Stimulated activated CD4-positive, alpha-beta T cell treated with anti-CD3 and anti-CD28 coated beads, Interleukin-1b, Interleukin-23, amount 100 ng/mL, for 4 hours (primary cell): Measurements from ENCODE around the gene OTULIN.

Source experiments
- DNase-seq, 2 donors: peaks; one replicate each; pipeline ENCODE4 v3.0.0-alpha.2; 2020; ENCODE audit warnings: low read depth in 2 of 2

OTULIN gene

DNA sequence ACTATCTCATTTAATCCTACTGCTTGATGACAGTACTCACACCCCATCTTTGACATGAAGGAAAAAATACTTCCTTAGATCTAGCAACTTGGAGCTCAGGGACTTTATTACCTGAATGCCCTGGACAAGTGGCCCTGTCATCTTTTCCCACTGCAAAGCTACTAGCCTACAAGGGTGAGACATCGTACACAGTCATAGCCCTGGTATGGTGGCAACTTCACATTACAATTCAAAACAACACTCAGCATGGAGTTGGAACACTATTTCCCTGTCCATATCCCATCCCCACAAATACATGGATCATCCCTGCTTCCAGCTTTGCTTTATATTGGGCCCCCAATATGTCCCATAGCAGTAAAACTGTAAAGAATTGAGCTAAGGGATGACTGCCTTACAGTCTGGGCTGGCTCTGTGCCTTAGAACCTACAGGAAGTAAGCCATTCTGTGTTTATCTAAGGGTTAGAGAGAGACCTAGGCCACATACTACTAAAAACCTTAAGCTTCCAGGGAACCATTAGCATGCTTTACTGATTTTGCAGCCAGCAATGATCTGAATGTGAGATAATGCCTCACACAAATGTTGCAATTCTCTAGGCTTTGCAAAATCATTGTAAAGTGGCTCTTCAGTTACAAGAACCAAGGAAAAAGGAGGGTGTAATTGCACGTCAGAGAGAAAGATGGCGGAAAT, 55.9 kb downstream of the OTULIN start:
- no peak for DNase-seq

DNA sequence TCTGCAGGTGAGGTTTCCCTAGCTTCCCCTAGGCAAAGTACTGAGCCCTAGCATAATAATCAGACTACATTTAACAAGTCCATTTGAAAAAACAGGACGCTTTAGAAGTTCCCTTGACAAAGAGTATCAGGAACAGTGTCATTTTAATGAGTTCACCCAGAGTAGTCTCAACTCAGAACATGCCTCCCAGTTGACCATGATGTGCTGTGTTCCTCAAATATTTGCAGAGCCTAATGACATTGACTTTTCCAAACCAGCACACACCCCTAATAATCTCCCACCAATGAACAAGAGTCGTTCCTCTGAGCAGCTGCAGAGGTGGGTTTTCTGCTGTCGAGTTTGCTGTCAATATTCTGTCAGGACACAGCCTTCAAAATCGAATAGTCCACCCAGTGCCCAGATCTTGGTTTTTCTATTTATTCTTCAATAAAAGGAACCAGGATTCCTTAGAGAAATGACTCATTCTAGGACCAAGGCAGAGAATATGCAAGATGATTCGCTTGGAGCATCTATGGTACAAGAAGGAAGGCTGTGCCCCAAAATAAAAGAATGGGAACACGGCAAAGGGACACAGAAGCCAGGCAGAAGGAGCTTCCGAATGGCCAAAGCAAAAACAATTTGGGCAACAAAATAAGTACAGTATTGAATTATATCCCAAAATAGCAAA, 57.6 kb downstream of the OTULIN start:
- DNase-seq = no peak

DNA sequence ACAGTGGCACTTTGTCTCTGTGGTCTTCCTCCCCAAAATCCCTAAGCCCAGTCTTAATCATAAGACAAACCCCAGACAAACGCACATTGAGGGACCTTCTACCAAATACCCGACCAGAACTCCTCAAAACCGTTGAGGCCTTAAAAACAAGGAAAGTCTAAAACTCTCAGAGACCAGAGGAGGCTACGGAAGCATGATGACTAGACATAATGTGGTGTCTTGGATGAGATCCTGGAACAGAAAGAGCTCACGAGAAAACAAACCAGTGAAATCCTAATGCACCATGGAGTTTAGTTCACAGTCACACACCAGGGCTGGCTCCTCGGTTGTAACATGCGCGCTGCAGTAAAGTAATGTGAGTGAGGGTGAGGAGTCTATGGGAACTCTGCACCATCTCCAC, 58.4 kb downstream of the OTULIN start:
- no peak for DNase-seq

DNA sequence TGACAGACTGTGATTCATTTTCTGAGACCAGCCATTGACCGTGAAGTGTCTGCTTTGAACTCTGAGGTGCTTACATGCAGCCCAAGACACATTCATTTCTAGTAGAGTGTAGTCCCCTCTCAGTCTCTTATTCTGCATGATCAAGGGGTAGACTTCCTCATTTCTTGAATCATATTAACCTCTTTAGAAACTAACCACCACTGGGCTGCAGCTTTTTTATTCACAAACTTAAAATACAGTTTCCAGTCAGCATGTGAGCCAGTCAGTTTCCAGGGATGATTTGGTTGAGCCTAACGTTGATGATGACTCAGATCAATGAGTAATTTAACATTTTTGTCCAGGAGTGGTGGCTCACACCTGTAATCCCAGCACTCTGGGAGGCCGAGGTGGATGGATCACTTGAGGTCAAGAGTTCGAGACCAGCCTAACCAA, 59.2 kb downstream of the OTULIN start:
- DNase-seq = no peak

DNA sequence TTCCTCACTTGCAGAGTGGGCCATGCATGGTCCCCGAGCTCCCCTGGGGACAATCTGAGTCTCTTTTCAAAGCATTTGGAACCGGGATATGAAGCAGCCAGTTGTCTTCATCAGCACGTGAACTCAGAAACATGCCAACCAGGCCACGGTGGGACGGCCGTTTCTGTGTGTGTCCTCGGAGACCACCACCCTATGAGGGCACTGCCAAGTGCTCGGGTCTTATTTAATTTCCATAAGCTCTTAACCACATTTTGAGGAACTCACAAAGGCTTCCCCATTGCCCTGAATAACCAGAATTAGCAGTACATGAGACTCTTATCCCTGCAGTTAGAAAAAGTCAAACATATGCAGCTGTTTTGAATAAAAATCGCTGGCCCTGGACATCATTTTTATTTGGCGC, 60.1 kb downstream of the OTULIN start:
- DNase-seq = no peak

DNA sequence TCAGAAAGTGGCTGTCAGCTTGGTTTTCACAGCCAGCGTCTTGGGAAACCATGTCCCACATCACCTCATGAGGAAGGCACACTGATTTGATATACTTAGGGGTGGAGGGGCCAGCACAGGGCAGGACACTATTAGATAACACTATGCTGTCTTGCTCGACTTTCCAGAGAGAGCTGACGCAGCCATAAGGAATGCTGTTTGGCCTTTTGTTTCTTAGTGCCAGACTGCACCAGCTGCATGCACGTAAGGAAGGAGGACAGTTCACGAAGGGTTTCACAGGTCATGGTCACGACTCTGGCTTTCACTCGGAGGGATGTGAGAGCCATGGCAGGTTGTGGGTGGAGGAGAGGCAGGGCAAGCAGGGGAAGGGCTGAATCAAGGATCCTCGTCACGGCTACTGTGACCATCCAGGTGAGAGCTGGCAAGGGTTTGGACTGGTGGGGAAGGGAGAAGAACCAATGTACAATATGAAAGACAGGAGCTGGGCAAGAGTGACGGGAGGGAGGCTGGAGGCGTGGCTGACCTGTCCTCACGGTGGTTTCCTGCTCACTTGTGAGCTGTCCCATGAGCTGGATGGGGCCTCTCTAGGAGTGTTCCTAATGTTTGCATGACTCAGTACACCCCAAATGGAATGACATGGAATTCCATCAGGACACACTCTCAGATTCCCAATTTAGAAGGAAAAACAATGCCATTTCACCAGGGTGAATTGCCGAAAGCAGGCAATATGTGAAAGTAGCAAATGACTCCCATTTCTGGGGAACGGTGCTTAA, 61.7 kb downstream of the OTULIN start:
- no peak for DNase-seq

DNA sequence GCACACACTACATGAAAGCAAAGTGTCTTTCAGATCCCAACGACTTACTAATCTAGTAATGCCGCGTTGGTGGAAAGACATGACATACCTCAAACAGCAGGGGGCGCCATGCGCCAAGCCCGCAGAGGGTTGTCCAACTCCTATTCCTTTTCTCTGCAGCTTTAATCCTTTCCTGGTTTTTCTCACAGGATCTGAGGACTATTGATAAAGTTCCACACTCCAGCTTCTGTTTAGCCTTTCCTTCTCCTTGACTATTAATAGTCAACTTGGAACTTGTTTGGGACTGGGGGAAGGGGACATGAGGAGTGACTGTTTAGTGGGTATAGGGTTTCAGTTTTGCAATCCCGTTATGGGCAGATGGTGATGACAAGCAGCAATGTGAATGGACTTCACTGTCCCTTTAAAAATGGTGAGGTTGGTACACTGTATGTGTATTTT, 62.9 kb downstream of the OTULIN start:
- peak; percentile 65 to 70 for DNase-seq

DNA sequence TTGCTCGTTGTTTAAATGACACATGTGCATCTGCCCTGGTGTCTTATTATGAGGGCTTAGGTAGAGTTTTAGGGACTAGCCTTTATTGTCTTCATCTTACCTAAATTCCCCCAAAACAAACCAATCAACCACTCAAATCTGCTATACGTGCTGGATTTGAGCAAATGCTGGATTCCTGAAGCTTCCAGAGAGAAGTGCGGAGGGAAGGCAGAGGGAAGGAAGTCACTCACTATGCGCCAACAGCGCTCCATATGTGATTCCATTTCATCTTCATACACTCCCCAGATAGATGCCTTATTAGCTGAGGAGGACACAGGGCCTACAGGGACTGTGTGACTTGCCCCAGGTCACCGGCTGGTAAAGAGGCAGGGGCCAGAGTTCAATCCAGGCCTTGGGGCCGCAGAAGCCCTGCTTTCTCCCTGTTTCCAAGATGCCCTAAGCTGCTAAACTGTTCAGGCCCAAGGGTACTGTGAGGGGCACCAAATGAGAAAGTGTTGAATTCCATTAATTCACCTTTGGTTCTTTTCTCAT, 63.5 kb downstream of the OTULIN start:
- DNase-seq = no peak

DNA sequence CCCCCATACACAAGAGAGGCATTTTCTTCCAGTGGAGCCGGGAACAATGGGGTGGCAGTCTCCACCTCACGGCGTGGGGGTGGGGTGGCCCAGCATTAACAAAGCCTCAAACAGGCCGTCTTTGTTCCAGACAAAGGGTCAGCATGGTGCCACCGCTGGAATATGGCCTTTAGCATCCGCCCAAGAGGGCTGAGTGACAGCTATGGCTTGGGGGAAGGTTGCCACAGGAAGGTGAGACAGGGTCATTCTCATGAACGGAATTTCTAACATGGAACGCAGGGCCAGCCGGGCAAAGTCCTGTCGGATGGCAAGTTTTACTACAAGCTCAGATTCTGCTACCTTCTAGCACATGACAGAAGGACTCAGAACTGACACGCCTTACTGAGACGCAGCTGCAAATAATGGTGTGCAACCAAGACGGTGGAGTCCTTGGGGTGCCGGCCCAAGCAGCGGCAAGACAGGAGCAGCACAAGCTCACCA, 64.0 kb downstream of the OTULIN start:
- DNase-seq = no peak

DNA sequence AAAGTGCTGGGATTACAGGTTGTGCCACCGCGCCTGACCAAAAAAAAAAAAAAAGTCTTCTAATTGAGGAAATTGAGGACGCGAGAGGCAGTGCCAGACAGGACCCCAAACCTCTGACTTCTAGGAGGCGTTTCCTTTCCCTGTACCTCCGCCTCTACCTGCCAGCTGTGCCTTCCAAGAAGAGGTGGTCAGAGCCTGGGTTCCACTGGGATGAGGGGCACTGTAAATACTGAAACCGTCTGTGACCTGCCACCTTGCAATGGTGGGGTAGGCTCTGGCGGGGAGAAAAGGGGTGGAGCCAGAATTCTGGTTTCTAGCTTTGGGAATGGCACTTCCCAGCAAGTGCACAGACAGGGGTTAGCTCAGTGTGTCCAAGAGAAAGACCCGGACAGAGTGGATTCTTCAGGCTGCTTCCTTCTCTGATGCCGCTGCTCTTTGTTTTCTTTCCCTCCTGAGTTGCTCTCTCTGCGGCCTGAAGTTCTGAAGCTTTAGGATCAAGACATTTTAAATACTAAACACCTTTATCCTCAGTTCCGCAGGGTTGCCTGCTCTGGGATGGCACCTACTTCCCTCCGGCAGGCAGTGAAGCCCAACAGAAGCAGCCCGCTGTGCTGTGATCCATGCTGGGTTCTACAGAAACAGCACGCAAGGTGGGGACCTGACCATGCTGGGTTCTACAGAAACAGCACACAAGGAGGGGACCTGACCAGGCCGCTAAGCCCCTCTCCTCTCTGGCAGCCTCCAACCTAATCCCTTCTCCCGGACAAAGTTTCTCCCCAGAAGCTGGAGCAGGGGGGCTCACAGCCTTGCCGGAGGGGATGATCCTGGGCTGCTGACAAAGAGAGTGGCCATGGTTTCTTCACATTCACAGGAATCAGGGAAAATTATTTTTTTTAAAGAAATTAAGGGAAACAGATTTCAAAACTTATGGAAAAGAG, 65.2 kb downstream of the OTULIN start:
- DNase-seq = no peak

DNA sequence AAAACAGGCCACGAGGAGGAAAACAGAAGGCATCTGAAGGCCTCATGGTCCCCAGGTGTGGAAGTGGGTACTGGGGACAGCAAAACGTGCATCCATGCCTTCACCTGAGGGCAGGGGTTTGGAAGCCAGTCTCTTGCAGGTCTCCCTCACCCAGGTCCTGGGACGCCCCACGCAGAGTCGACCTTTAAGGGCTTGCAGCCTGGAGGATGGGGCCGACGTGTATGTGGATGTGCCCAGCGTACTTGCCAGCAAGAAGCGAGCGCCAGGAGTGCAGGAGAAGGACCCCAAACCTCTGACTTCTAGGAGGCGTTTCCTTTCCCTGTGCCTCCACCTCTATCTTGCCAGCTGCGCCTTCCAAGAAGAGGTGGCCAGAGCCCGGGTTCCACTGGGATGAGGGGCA, 65.9 kb downstream of the OTULIN start:
- no peak for DNase-seq

DNA sequence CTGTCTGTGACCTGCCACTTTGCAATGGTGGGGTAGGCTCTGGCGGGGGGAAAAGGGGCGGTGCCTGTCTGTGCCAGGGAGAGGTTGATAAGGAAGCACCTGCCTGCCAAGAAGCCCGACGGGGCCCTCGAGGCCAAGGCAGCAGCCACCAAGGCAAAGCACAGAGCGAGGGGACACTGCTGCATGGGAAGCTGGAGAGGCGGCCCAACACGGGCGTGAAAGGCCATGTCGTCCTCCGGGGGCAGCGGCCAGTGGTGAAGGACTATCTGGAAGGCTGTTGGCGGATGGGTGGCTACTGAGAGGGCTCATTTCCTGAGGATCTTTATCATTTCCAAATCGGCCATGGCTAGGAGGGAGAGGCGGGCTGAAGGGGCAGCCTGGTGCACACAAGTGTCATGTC, 66.4 kb downstream of the OTULIN start:
- DNase-seq = no peak

DNA sequence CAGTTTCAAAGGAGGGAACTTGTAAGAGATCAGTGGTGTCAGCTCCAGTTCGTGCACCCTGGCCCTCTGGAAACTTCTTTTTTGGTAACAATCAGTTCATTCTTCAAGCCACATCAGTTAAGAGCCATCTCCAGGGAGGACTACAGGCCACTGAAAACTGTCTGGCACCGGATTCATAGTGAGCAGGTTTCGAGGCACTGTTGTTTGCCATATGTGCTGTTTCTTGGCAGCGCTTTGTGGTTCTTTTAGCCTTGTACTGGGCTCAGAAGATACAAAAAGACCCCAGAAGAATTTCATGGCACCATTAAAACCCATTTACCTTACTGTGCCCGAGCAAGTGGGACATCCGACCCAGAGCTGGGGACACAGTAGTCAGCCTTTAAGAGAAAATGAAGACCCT, 68.5 kb downstream of the OTULIN start:
- DNase-seq = no peak

DNA sequence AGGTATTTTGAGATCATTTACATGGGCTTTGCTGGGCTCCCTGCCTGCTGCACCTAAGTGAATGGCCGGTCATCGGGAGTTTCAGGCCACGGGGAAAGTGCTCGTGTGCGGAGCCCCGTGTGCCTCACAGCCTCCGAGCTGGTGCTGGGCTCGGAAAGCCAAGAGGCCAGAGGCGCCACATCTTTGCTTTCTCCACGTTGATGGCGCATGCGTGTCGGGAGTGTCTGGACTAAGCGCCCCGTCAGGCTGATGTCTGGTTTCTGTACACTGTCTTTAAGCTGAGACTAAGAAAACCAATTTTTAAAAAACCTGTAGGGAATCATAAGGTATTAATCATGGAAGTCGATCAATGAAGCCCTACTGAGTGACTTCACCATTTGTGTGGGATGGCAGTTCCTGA, 69.1 kb downstream of the OTULIN start:
- DNase-seq = no peak

DNA sequence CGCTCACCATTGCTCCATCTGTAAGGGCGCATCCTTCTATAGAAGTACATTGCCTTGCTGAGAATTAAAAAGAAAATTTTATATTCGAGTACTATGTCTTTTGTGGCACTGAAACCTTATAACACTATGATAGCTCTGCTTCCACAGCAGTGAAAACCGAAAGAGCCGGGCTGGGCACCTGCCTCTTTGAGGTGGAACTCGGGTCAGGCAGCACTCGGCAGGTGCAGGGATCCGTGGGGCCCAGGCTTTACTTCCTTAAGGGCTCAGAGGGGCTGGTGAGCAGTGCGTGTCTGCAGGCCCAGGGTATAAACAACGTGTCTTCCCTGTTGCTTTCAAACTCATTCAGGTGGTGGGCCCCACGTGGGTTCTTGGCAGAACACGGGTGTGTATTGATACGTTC, 69.9 kb downstream of the OTULIN start:
- no peak for DNase-seq

DNA sequence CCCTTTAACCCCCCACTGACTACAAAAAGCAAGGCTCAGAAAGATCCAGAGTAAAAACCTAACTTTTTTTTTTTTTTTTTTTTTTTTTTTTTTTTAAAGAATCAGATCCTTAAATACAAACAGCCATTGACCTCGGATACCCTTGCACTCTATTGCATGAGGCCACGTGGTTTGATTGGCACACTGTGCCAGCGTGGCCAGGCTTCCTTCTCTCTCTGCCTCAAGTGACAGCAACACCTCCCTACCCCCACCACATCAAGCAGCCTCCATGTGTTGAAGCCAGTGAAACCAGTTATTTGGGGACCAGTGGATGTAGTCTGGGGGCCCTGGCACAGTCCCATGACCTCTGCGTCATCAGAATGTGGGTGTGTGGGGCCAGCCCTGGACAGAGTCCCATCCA, 71.4 kb downstream of the OTULIN start:
- DNase-seq = no peak

DNA sequence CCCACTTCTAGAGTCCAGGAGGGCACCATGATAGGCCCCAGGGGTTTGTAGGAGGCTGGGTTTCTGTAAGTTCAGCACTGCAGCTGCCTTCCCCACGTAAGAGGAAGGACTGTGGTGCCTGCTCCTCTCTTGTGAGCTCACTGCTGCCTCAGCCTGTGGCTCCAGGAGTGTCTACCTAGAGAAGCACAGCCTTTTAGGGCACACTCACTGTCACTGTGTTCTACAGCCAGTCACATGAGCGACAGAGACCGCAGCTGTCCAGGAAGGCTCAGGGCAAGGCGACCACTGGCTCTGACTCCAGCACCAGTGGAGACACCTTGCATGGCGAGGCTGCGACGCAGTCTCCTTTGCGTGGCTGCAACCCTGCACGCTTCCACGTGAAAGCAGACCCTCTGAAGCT, 72.8 kb downstream of the OTULIN start:
- no peak for DNase-seq

DNA sequence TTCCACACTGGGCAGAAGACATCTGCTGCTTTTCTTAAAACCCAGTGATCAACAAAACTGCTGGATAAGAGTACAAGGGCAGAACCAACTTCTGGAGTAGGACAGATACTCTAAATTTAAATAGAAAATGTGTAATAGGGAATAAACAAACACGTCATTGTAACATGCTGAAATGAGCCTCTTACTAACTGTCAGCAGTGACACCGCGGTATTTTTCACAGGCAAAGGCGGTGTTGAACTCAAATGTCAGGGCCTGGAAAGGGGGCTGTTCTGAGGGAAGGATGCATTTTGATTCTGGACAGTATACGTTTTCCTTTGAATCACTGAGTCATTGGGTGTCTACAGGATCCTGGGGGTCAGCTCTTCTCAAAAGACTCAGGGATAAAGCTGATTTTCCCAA, 73.5 kb downstream of the OTULIN start:
- DNase-seq = no peak

DNA sequence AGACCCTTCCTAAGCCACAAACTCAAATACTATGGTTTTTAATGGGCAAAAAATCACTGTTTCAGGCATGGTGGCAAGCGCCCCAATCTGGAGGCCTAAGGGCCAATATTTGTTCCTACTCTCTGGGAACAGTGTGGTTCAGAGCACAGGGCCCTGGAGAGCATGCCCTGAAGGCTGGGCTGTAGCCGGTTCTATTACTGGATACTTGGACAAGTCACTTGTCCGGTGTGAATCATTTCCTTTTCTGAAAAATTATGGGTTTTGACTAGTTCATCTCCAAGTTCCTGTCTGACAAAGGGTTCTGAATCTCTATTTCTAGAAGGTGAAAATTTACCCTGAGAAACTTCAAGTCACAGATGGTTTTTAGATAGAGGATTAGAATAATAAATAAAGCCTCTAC, 75.0 kb downstream of the OTULIN start:
- DNase-seq = no peak

DNA sequence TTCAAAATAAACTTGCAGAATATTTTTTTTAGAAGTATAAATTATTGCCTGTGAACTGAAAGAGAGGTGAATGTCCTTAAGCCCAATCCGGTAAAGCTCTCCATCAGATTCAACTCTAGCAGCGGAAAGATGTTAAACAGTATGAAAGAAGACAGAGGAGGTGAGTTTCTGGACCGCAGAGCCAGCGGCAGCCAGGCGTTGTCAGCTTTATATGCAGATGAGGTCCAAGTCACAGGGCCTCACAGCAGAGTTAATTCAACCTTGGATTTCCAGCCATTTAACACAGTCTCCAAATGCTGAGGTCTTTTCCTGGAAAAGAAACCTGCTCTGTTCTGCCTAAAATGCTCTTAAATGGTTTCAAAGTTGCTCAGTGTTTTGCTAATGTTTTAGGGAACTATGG, 75.5 kb downstream of the OTULIN start:
- DNase-seq = no peak

DNA sequence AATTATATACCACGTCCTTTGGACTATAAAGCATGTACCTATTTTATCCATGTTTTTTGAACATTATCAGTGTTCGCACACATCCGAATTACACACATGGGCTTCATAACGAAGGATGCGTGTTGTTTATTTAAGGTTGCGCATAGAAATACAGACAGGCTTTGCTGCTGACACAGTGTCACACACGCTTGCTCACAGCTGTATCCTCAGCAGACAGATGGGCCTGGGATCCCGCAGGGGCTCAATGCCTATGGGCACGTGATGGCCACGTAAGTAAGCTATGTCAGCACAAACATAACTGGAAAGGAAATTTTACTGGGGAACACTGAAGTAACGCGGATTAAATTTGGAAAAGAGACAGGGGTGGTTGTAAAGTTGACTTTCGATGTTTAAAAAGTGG, 76.6 kb downstream of the OTULIN start:
- no peak for DNase-seq
